Activated T-helper 17 cell treated with anti-CD3 and anti-CD28 coated beads, Interleukin-2, amount 50 U/mL, for 72 hours (primary cell): ENCODE results near the gene RNF217. TPM values are rescaled to one million over a fixed set of nuclear protein-coding genes. Genes with fewer than 3 reads are reported as not detected.

Experiments used
- ATAC-seq: fragments of 150-1000 bp; cut with Tn5 transposase; replicated peaks from 2 replicates; pipeline ENCODE4 v1.10.0; 2021; ENCODE audit warnings: mild to moderate bottlenecking, moderate library complexity
- H3K27ac Mint-ChIP-seq: one replicate; pipeline ENCODE4 v1.8.0; 2022; ENCODE audit warnings: mixed read lengths
- H3K27me3 Mint-ChIP-seq: one replicate; pipeline ENCODE4 v1.8.0; 2022; ENCODE audit warnings: mixed read lengths
- H3K36me3 Mint-ChIP-seq: one replicate; pipeline ENCODE4 v1.8.0; 2022; ENCODE audit warnings: low read depth, mild to moderate bottlenecking, mixed read lengths
- H3K4me1 Mint-ChIP-seq: one replicate; pipeline ENCODE4 v1.8.0; 2022; ENCODE audit warnings: mixed read lengths
- H3K4me3 Mint-ChIP-seq: one replicate; pipeline ENCODE4 v1.8.0; 2022; ENCODE audit warnings: mild to moderate bottlenecking, mixed read lengths
- H3K9me3 Mint-ChIP-seq: one replicate; pipeline ENCODE4 v1.8.0; 2022; ENCODE audit warnings: mixed read lengths
- total RNA-seq, 2 donors: library from RNA; stranded (reverse); gene quantifications; one replicate each; pipeline ENCODE4 v1.2.3, GENCODE V29; 2022

RNF217 gene
- total RNA-seq, 2 donors from 2014 or later: 1.7 to 5.6 TPM

DNA sequence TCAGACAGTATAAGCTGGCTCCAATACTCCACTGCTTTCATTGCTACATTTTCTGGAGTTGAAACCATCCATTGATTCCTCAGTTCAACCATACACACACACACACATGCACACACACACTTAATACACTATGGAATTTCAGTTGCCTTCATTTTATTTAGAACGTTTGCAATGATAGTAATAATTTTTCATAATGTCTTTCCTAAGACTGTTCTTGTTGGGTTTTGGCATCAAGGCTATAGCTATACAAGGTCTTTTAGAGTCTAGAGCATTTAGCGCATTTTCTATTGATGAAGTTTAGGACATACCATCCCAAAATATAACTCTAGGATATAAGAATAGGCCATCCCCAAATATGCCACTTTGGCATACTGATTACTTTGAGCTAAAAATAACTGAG, 175.8 kb downstream of the RNF217 start:
- no peaks in the 10 kb centered on the region for H3K9me3 Mint-ChIP-seq
- H3K27me3 Mint-ChIP-seq: peaks cover 5% of the 10 kb centered on the region
- no peak for ATAC-seq
- H3K4me3 Mint-ChIP-seq: no peak overlapping the region
- H3K36me3 Mint-ChIP-seq: no peaks in the 10 kb centered on the region
- H3K4me1 Mint-ChIP-seq: no peaks in the 10 kb centered on the region
- no peak overlapping the region for H3K27ac Mint-ChIP-seq

DNA sequence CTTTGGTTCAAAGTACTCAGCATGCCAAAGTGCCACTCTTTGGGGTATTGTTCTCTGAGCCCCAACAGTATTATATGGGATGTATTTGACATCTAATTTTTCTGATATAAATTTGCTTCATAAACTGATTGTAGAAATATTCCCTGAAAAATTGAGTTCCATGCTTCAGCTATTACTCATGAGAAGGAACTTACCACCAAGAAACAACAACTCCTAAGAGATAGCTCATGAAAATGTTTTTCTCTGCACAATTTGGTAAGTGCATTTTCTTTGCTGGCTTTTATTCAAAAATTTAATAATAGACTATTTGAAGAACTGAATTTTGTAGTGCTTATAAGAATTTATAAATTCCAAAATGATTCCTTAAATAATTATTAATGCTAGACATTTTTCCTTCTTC, 178.6 kb downstream of the RNF217 start:
- Mint-ChIP-seq H3K27ac (no peak overlapping the region), H3K36me3 (no peaks in the 10 kb centered on the region), H3K9me3 (no peaks in the 10 kb centered on the region), H3K4me3 (no peak overlapping the region), H3K27me3 (peaks cover 7% of the 10 kb centered on the region), H3K4me1 (no peaks in the 10 kb centered on the region)
- ATAC-seq: no peak

Other genes with a start within 250 kb of the RNF217 start
- 1 to 10 TPM in 1 of 2 donors, under 1 TPM in 1; 0.58 to 1.1 TPM for gene TPD52L1, start 191.3 kb downstream of the RNF217 start, total RNA-seq